ENCODE data around the gene RPS27L.

RPS27L gene

GRCh38 chr15:63126726-63127125 lies 30.6 kb downstream of the RPS27L start (continued):
- TF ChIP-seq ZNF8 (CRISPR knock-in tag; IDR thresholded peaks at IDR 0.05) (no peak), ZFP30 (CRISPR knock-in tag; IDR thresholded peaks at IDR 0.05) (no peak), TOX (CRISPR knock-in tag; IDR thresholded peaks at IDR 0.05; ENCODE audit: borderline replicate concordance) (no peak), ZFP3 (CRISPR knock-in tag; IDR thresholded peaks at IDR 0.05) (no peak), RARB (CRISPR knock-in tag; IDR thresholded peaks at IDR 0.05) (no peak), CSDC2 (CRISPR knock-in tag; IDR thresholded peaks at IDR 0.05) (no peak), GLIS3 (CRISPR knock-in tag; IDR thresholded peaks at IDR 0.05) (no peak)

GRCh38 chr15:63124506-63124905 lies 32.8 kb downstream of the RPS27L start:
- TF ChIP-seq ZFP3 (CRISPR knock-in tag; IDR thresholded peaks at IDR 0.05) = no peak
- TF ChIP-seq PPARA (CRISPR knock-in tag; IDR thresholded peaks at IDR 0.05; ENCODE audit: borderline replicate concordance) = no peak
- no peak for TF ChIP-seq RARB (CRISPR knock-in tag; IDR thresholded peaks at IDR 0.05)
- no peak for TF ChIP-seq TCF4 (CRISPR knock-in tag; IDR thresholded peaks at IDR 0.05; ENCODE audit: borderline replicate concordance)
- no peak for TF ChIP-seq PATZ1 (CRISPR knock-in tag; IDR thresholded peaks at IDR 0.05; ENCODE audit: borderline replicate concordance)
- TF ChIP-seq TSHZ2 (CRISPR knock-in tag; IDR thresholded peaks at IDR 0.05) = no peak
- TF ChIP-seq ZNF565 (CRISPR knock-in tag; conservative IDR thresholded peaks at IDR 0.05; ENCODE audit: low read depth) = no peak
- no peak for TF ChIP-seq SNAI2 (CRISPR knock-in tag; IDR thresholded peaks at IDR 0.05)
- TF ChIP-seq ZNF70 (CRISPR knock-in tag; IDR thresholded peaks at IDR 0.05) = no peak
- no peak for TF ChIP-seq ESRRG (CRISPR knock-in tag; IDR thresholded peaks at IDR 0.05)
- no peak for TF ChIP-seq TOX (CRISPR knock-in tag; IDR thresholded peaks at IDR 0.05; ENCODE audit: borderline replicate concordance)
- no peak for TF ChIP-seq GLIS3 (CRISPR knock-in tag; IDR thresholded peaks at IDR 0.05)
- TF ChIP-seq CREB5 (CRISPR knock-in tag; IDR thresholded peaks at IDR 0.05; ENCODE audit: low read depth) = no peak
- TF ChIP-seq ZFP30 (CRISPR knock-in tag; IDR thresholded peaks at IDR 0.05) = no peak
- no peak for ATAC-seq

GRCh38 chr15:63122002-63122875 lies 35.0 kb downstream of the RPS27L start:
- peak; percentile 98 for ATAC-seq
- TF ChIP-seq PATZ1 (CRISPR knock-in tag; IDR thresholded peaks at IDR 0.05; ENCODE audit: borderline replicate concordance) (peak; percentile 54; the same call in 1 of the 2 replicates), ZNF70 (CRISPR knock-in tag; IDR thresholded peaks at IDR 0.05) (no peak), ZFP3 (CRISPR knock-in tag; IDR thresholded peaks at IDR 0.05) (no peak)

- ATAC-seq = peak; percentile 92
- no peak for TF ChIP-seq TOX (CRISPR knock-in tag; IDR thresholded peaks at IDR 0.05; ENCODE audit: borderline replicate concordance)
- TF ChIP-seq TSHZ2 (CRISPR knock-in tag; IDR thresholded peaks at IDR 0.05) = no peak
- TF ChIP-seq TCF4 (CRISPR knock-in tag; IDR thresholded peaks at IDR 0.05; ENCODE audit: borderline replicate concordance) = no peak
- no peak for TF ChIP-seq ZFP3 (CRISPR knock-in tag; IDR thresholded peaks at IDR 0.05)
- no peak for TF ChIP-seq BACH2 (CRISPR knock-in tag; IDR thresholded peaks at IDR 0.05; ENCODE audit: borderline replicate concordance)
- TF ChIP-seq ZNF70 (CRISPR knock-in tag; IDR thresholded peaks at IDR 0.05) = no peak
- no peak for TF ChIP-seq ESRRG (CRISPR knock-in tag; IDR thresholded peaks at IDR 0.05)
- TF ChIP-seq OSR1 (CRISPR knock-in tag; IDR thresholded peaks at IDR 0.05) = no peak
- no peak for TF ChIP-seq GLIS3 (CRISPR knock-in tag; IDR thresholded peaks at IDR 0.05)
- no peak for TF ChIP-seq ZC3H10 (CRISPR knock-in tag; IDR thresholded peaks at IDR 0.05)
- TF ChIP-seq CREB5 (CRISPR knock-in tag; IDR thresholded peaks at IDR 0.05; ENCODE audit: low read depth) = no peak
Observed at GRCh38 chr15:63121382-63122001, 35.8 kb downstream of the RPS27L start, which contains the start of gene LACTB. Gene LACTB, plus strand, starts transcription at chr15:63121861. Its CDS starts 11 bp downstream, at chr15:63121872.

All from SK-N-SH treated with all-trans-retinoic acid at 6 μM for 48 hours (cell line).